ENCODE results near the gene ITPR3. TPM values are rescaled to one million over a fixed set of nuclear protein-coding genes. Genes with fewer than 3 reads are reported as not detected.

ITPR3 gene
- total RNA-seq, 4 donors from 2014 or later, result 105 to 262 (median 124) TPM

- no peaks in the 10 kb centered on the region for H3K36me3 ChIP-seq
- no peaks in the 10 kb centered on the region for H3K27me3 ChIP-seq
- H3K9me3 ChIP-seq, result no peaks in the 10 kb centered on the region
- peaks cover 23 to 28% (median 27%) of the 10 kb centered on the region in 4 donors for H3K4me1 ChIP-seq
- no peak overlapping the region for H3K27ac ChIP-seq
- 0 to 11% methylated on average over 2 to 14 of the region's 14 CpGs for WGBS, 2 donors (ENCODE audit: low coverage in 1 of 2)
- DNase-seq, result peak; percentile 91
- in situ Hi-C loops (cut with MboI; ENCODE audit: low pct_ligation_motif_present in 1 of 4, low pct_unique_long_range_greater_than_20kb in 1 of 4, low sequenced_read_pairs in 3 of 4) (loop anchor here in 3 of 4 donors (5.0 to 10.0 kb wide), 2 partner anchors 117 to 119 kb away; no protein-coding TSS in a partner anchor), intact Hi-C loops (cut with DNase I; ENCODE audit: low total_unique reads) (loop anchor here (5.0 kb wide), 2 partner anchors 117 to 567 kb away; no protein-coding TSS in a partner anchor)
- TF ChIP-seq POLR2AphosphoS5 (IDR thresholded peaks at IDR 0.05) (no peak), POLR2A (IDR thresholded peaks at IDR 0.05) (no peak), EP300 (IDR thresholded peaks at IDR 0.05; ENCODE audit: low read depth) (no peak), CTCF (IDR thresholded peaks at IDR 0.05) (peak; percentile 97 to 100 (median 99))
- no peak overlapping the region for H3K4me3 ChIP-seq
Observed at GRCh38 chr6:33585403-33586107, 35.6 kb upstream of the ITPR3 start.

- in situ Hi-C loops (cut with MboI; ENCODE audit: low pct_ligation_motif_present in 1 of 4, low pct_unique_long_range_greater_than_20kb in 1 of 4, low sequenced_read_pairs in 3 of 4) (loop anchor here in 3 of 4 donors (5.0 to 10.0 kb wide), 2 partner anchors 116 to 119 kb away; no protein-coding TSS in a partner anchor), intact Hi-C loops (cut with DNase I; ENCODE audit: low total_unique reads) (loop anchor here (5.0 kb wide), 2 partner anchors 116 to 566 kb away; no protein-coding TSS in a partner anchor)
- no peak for DNase-seq
- TF ChIP-seq POLR2AphosphoS5 (IDR thresholded peaks at IDR 0.05) (no peak), POLR2A (IDR thresholded peaks at IDR 0.05) (no peak), EP300 (IDR thresholded peaks at IDR 0.05; ENCODE audit: low read depth) (no peak), CTCF (IDR thresholded peaks at IDR 0.05) (no peak)
- Histone ChIP-seq H3K27me3 (no peaks in the 10 kb centered on the region), H3K4me3 (no peak overlapping the region), H3K4me1 (peaks cover 27 to 31% (median 30%) of the 10 kb centered on the region in 4 donors), H3K36me3 (no peaks in the 10 kb centered on the region), H3K9me3 (no peaks in the 10 kb centered on the region), H3K27ac (no peak overlapping the region)
- WGBS, 2 donors (ENCODE audit: low coverage in 1 of 2), result 73% methylated on average over 9 of the region's 9 CpGs; no CpG with 5 or more reads in 1 of the 2 donors
Observed at GRCh38 chr6:33586108-33586640, 34.9 kb upstream of the ITPR3 start.

- H3K27me3 ChIP-seq, result no peaks in the 10 kb centered on the region
- TF ChIP-seq EP300 (IDR thresholded peaks at IDR 0.05; ENCODE audit: low read depth) (no peak), POLR2AphosphoS5 (IDR thresholded peaks at IDR 0.05) (no peak), CTCF (IDR thresholded peaks at IDR 0.05) (no peak), POLR2A (IDR thresholded peaks at IDR 0.05) (no peak)
- no peak overlapping the region for H3K27ac ChIP-seq
- H3K36me3 ChIP-seq, result no peaks in the 10 kb centered on the region
- no peak for DNase-seq
- no peaks in the 10 kb centered on the region for H3K9me3 ChIP-seq
- peaks cover 28 to 35% (median 31%) of the 10 kb centered on the region in 4 donors for H3K4me1 ChIP-seq
- WGBS, 2 donors (ENCODE audit: low coverage in 1 of 2), result 81 to 92% methylated on average over 2 to 8 of the region's 8 CpGs
- in situ Hi-C loops (cut with MboI; ENCODE audit: low pct_ligation_motif_present in 1 of 4, low pct_unique_long_range_greater_than_20kb in 1 of 4, low sequenced_read_pairs in 3 of 4) (loop anchor here in 3 of 4 donors (5.0 to 10.0 kb wide), 2 partner anchors 115 to 117 kb away; no protein-coding TSS in a partner anchor), intact Hi-C loops (cut with DNase I; ENCODE audit: low total_unique reads) (loop anchor here (5.0 kb wide), 2 partner anchors 115 to 565 kb away; no protein-coding TSS in a partner anchor)
- no peak overlapping the region for H3K4me3 ChIP-seq
Observed at GRCh38 chr6:33587529-33587928, 33.6 kb upstream of the ITPR3 start.

- Histone ChIP-seq H3K27ac (peak overlapping the region; percentile 83 to 93 (median 88)), H3K4me3 (no peak overlapping the region), H3K36me3 (no peaks in the 10 kb centered on the region), H3K27me3 (peaks cover 5% of the 10 kb centered on the region), H3K4me1 (peaks cover 34 to 46% (median 39%) of the 10 kb centered on the region in 4 donors), H3K9me3 (no peaks in the 10 kb centered on the region)
- 88% methylated on average over 4 of the region's 4 CpGs; no CpG with 5 or more reads in 1 of the 2 donors for WGBS, 2 donors (ENCODE audit: low coverage in 1 of 2)
- in situ Hi-C loops (cut with MboI; ENCODE audit: low pct_ligation_motif_present in 1 of 4, low pct_unique_long_range_greater_than_20kb in 1 of 4, low sequenced_read_pairs in 3 of 4) (loop anchor here in 3 of 4 donors (5.0 to 10.0 kb wide), 2 partner anchors 113 to 116 kb away; no protein-coding TSS in a partner anchor), intact Hi-C loops (cut with DNase I; ENCODE audit: low total_unique reads) (loop anchor here (5.0 kb wide), 2 partner anchors 113 to 563 kb away; no protein-coding TSS in a partner anchor)
- TF ChIP-seq CTCF (IDR thresholded peaks at IDR 0.05), result no peak
- TF ChIP-seq EP300 (IDR thresholded peaks at IDR 0.05; ENCODE audit: low read depth), result no peak
- TF ChIP-seq POLR2AphosphoS5 (IDR thresholded peaks at IDR 0.05), result no peak
- TF ChIP-seq POLR2A (IDR thresholded peaks at IDR 0.05), result no peak
- no peak for DNase-seq
Observed at GRCh38 chr6:33588894-33589293, 32.2 kb upstream of the ITPR3 start.

All from transverse colon (tissue), 4 donors.